Activated CD4-positive, alpha-beta T cell treated with anti-CD3 and anti-CD28 coated beads for 1 hour (primary cell): ENCODE measurements around the gene TAF8.
"Not testable (repeated sequence)": the region's sequence is repeated elsewhere in the genome, so short reads cannot be mapped to it uniquely, and the experiment has no call there.

ENCODE experiments used
- DNase-seq: peaks from one replicate; pipeline ENCODE4 v3.0.0-alpha.2; 2020

The TAF8 gene

GRCh38 chr6:42029062-42029685 is 21.1 kb upstream of the TAF8 start:
- DNase-seq: no peak

- DNase-seq: no peak
Measured at GRCh38 chr6:42029881-42030280, 20.4 kb upstream of the TAF8 start.

DNA sequence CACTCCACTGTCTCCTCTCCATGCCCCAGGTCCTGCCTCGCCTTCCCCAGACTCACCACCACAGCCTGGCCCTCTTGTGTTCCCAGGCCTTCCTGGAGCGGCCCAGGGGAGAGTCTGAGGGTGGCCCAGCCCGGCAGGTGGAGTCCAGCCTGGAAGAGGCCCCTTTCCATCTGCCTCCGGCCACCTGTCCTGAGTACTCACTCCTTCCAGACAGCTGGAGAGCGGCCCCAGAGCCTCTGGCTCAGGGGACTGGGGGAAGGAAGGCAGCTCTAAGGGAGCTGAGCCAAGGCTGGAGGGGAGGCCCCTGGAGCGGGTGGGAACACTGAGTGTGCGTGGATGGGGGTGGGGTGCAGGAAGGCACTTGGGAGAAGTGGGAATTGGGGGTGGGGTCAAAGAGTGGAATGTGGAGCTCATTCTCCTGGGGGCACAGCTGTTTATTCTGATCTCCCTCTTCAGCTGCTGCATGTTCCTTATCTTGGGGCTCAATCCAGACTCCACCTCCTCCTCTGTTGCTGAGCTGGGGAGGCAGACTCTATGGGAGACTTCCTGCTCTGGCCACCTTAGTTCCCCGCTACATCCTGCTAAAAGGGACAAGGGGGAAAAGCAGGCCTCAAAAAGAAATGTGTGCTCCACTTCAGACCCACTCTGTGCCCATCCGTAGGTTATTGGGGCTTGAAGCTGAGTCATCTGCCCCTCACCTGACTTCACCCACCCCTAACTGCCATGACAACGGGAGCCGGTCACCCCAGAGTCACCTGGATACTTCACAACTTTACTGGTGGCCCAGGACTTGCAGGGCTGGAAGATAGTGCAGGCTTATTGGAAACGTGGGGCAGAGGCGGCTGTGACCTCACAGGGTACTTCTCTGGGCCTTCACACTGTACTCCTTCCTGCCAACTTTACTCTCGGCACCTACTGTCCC is 19.5 kb upstream of the TAF8 start:
- no peak for DNase-seq

GRCh38 chr6:42032366-42032765 is 18.0 kb upstream of the TAF8 start:
- DNase-seq: no peak

DNA sequence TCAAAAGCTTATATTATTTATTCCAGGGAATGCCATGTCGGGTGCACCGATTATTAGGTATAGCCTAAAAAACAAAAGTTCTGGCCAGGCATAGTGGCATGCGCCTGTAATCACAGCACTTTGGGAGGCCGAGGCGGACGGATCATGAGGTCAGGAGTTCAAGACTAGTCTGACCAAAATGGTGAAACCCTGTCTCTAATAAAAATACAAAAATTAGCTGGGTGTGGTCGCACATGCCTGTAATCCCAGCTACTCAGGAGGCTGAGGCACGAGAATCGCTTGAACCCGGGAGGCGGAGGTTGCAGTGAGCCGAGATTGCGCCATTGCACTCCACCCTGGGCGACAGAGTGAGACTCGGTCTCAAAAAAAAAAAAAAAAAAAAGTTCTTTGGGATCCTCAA is 12.7 kb upstream of the TAF8 start:
- DNase-seq: not testable (repeated sequence)

DNA sequence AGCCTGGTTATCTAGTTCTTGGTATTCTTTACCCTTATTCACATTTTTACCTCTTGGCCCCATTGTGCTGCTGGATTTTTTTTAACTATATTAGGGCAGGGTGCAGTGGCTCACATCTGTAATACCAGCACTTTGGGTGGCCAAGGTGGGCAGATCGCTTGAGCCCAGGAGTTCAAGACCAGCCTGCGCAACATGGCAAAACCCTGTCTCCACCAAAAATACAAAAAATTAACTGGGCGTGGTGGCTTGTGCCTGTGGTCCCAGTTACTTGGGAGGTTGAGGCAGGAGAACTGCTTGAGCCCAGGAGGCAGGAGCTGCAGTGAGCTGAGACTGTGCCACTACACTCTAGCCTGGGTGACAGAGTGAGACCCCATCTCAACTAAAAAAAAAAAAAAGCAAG is 12.2 kb upstream of the TAF8 start:
- DNase-seq: no peak

DNA sequence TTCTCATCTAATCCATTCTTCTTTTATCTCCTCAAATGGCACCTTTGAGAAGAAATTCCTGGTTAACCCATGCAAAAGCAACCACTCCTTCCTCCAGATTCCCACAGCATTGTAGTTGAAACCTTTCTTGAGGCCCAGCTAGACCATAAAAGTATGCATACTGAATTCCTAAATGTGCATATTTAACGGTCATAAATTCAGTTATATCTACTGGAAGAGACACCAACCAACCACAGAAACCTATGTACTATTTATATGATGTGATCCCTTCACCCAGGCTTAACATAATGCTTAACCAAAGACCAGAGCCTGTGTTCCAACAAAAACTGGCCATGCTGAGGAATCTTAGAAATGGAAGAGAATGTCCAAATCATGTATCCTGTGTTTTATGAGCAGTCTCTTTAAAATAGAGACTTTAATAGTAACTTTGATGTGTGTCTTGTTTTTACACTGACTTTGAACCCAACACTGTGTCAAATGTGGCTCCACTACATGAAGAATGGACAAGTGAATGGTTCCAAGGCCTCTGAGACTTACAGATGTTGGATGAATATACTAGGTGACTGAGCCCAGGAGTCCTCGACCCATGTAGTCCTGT is 11.4 kb upstream of the TAF8 start:
- DNase-seq: no peak

DNA sequence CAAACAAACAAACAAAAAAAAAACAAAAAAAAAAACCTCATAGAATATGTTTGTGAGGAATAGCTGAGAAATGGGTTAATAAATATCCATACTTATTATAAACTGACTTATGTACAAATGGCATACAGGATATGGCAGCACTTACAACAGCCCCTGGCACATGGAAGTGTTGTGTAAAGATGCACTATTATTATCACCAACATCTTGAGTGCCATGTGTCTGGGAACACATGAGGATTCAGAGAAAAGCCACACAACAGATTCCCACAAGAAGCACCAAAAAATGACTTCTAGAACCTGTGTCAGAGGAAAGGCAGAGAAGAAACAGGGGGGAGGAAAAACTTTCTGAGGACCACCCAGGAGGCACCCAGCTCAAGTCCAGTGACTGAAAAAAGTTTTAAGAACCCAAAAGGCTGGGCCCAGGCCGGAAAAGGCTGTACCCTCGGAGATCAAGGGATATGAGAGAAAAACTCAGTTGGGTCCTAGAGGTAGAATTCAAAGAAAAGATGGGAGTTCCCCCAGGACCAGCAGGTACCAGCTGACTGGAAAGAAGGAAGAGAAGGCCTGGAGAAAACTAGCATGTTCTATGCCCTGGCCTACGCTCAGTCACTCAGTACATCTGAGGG is 9.4 kb upstream of the TAF8 start:
- DNase-seq: no peak

GRCh38 chr6:42041481-42042053 is 8.8 kb upstream of the TAF8 start:
- no peak for DNase-seq

GRCh38 chr6:42042108-42042507 is 8.2 kb upstream of the TAF8 start:
- DNase-seq: no peak

DNA sequence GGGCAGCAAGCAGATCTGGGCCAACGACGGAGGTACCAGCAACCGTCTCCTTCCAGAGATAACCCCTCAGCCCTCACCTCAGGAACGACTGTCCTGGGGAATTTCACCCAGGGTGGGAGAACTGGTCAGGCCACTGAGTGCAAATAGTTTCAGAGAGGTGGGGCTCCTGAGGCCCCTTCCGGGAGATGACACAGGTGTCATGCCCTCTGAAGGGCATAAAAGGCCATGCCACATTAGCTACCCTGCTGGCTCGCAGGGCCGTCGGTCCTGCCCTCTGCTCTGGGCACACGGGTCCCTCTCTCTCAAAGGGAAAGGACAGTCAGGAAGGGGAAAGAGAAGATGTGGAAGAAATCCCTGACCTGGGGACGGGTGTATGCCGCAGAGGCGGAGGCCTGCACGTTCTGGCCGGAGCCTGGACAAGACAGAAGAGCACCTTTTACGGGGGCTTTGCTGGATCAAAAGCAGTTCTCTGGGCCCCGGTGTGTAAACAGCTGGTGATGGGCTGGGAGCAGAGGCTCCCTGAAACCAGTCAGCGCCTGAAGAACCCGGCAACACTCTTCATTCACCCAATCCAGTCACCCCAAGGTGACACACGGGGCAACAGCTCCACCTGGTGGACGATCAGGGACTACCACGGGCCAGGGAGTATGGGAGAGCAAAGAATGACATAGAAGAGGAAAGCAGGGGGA is 6.4 kb upstream of the TAF8 start:
- DNase-seq: peak; percentile 93

- DNase-seq: peak; percentile 72
Measured at GRCh38 chr6:42045538-42046460, 4.5 kb upstream of the TAF8 start.

GRCh38 chr6:42046464-42047212 is 3.7 kb upstream of the TAF8 start:
- no peak for DNase-seq

- no peak for DNase-seq
Measured at GRCh38 chr6:42047213-42047590, 3.1 kb upstream of the TAF8 start.

DNA sequence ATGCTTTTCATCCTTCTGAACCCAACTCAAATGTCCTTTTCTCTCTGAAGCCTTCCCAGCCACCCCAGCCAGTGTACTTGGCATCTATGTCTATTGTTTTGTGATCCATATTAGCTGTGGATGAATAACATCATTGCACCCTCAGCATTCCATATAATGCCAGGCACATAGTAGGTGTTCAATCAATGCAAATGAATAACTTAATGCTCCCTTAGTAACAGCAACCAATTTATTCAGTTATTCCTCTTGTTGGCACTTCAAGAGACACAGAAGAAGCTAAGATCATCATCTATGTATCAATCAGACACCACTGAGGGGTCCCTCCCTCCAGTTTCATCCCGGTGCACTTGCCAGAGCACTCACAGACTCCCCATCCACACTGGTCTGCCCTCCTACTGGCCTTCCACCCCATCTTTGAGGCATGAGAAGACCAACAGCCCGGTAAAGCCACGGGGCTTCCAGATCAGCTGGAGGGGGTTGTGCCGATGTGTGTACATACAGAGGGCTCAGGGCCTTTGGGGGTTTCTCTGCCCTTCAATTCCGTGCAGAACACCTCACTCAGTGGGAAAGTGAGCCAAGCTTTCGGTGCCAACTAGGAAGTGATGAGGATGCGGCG is 2.4 kb upstream of the TAF8 start:
- no peak for DNase-seq

DNA sequence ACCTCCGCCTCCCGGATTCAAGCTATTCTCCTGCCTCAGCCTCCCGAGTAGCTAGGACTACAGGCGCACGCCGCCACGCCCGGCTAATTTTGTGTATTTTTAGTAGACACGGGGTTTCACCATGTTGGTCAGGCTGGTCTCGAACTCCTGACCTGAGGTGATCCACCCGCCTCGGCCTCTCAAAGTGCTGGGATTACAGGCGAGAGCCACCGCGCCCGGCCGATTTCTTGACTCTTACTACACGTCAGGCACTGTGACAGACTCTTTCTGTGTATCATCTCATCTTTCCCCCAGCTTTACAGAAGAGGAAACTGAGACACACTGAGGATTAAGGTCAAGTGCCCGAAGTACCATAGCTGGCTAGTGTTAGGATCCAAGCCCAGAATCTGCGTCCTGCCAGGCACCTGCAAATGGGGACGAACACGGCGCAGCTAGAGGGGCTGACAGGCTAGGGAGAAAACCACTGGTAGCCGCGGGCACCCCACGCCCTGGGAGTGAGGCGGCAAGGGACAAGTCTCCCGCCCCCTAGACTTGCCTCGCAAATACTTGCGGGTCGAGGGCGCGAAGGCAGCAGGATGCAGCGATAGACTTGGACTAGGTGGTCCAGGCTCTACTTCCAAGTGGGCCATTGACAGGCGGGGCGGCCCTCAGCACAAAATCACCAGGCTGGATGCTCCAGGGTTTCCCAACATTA is 1.1 kb upstream of the TAF8 start:
- no peak for DNase-seq

DNA sequence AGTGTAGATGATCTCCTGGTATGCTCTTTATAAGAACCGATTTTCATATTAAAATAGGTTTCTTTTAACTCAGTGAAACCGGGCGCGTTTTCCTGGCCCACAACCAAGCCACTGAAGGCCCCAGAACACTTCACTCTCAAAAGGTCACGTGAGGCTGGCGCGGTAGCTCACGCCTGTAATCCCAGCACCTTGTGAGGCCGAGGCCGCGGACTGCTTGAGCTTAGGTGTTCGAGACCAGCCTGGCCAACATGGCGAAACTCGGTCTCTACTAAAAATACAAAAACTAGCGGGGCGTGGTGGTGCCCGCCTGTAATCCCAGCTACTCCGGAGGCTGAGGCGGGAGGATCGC is 402 bp upstream of the TAF8 start:
- DNase-seq: no peak

DNA sequence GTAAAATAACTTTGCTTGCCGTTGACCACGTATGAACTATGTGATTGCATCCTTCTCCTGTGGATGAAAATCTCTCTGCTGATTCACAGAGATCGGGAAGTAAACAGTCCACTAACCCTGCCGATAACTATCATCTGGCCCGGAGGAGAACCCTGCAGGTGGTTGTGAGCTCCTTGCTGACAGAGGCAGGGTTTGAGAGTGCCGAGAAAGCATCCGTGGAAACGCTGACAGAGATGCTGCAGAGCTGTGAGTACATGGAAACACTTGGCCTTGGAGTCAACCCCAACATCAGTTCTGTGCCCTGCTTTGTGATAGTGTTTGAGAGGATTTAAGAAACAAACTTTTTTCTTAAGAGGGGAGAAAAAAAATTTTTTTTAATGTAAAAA is 937 bp downstream of the TAF8 start:
- no peak for DNase-seq

DNA sequence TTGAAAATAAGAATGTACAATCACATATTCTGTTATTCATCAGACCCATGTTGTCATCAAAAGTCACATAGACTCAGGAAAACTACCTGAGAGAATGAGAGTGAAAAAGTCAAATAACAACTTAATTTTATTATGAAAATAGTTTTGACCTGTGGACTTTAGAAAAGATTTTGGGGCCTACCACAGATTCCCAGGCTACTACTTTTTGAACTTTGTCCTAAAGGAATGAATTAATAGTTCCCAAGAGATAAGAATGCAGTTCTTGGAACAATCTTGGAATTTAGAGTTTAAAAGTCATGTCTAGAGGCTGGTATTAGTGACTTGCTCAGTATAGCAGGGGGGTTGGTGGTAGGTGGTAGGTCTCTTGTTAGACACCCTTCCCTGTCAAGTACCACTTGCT is 3.3 kb downstream of the TAF8 start:
- no peak for DNase-seq

- DNase-seq: no peak
Measured at GRCh38 chr6:42059743-42060142, 9.4 kb downstream of the TAF8 start.
